ENCODE measurements around the gene MAP2. TPM values are rescaled to one million over a fixed set of nuclear protein-coding genes. Genes with fewer than 3 reads are reported as not detected.

MAP2 gene
- total and polyA plus RNA-seq, 2 experiments from 2014 or later = 2.9 to 4.4 TPM

GRCh38 chr2:209685963-209686362 is 262.1 kb downstream of the MAP2 start (continued):
- TF ChIP-seq ZNF462 (CRISPR knock-in tag; IDR thresholded peaks at IDR 0.05) (no peak), NANOG (IDR thresholded peaks at IDR 0.05; ENCODE audit: borderline replicate concordance) (no peak), STAT1 (IDR thresholded peaks at IDR 0.05; ENCODE audit: unreplicated experiment) (no peak)

- peaks cover 11% of the 10 kb centered on the region; the same call in 1 of the 2 replicates for H3K4me1 ChIP-seq (ENCODE audit: insufficient read depth)
- H3K27me3 ChIP-seq (ENCODE audit: insufficient read depth) = no peaks in the 10 kb centered on the region
- no peaks in the 10 kb centered on the region for H3K79me2 ChIP-seq (replicated peaks; ENCODE audit: insufficient read depth)
- H3K4me3 Mint-ChIP-seq = no peak overlapping the region
- H3K36me3 Mint-ChIP-seq (ENCODE audit: low read depth) = no peaks in the 10 kb centered on the region
- no peaks in the 10 kb centered on the region for H3K36me3 ChIP-seq (ENCODE audit: insufficient read depth)
- no peaks in the 10 kb centered on the region for H3K27me3 Mint-ChIP-seq (ENCODE audit: insufficient read depth, low read depth, poor library complexity)
- H3K4me1 Mint-ChIP-seq = peaks cover 28% of the 10 kb centered on the region
- no peaks in the 10 kb centered on the region for H3F3A ChIP-seq (replicated peaks; ENCODE audit: low read depth)
- no peak overlapping the region for H3K4me3 ChIP-seq
- H2AFZ ChIP-seq = no peak overlapping the region
- ATAC-seq (no peak), DNase-seq (ENCODE audit: low spot score) (no peak)
- H4K20me1 ChIP-seq (replicated peaks; ENCODE audit: insufficient read depth) = no peaks in the 10 kb centered on the region
- no peak overlapping the region for H3K4me2 ChIP-seq
- H3K9me2 ChIP-seq (ENCODE audit: insufficient read depth) = no peaks in the 10 kb centered on the region
- no peak overlapping the region for H3K27ac ChIP-seq (ENCODE audit: low read depth)
- no peak overlapping the region for H3K27ac Mint-ChIP-seq
- no peaks in the 10 kb centered on the region for H3K9me3 Mint-ChIP-seq
- no peak for TF ChIP-seq EZH2phosphoT487 (IDR thresholded peaks at IDR 0.05; ENCODE audit: unreplicated experiment)
- TF ChIP-seq ZNF462 (CRISPR knock-in tag; IDR thresholded peaks at IDR 0.05) = no peak
- TF ChIP-seq POLR2AphosphoS5 (IDR thresholded peaks at IDR 0.05; ENCODE audit: low read depth) = no peak
- no peak for TF ChIP-seq ZNF114 (CRISPR knock-in tag; IDR thresholded peaks at IDR 0.05)
- TF ChIP-seq REST (IDR thresholded peaks at IDR 0.05; ENCODE audit: unreplicated experiment) = no peak
Observed at GRCh38 chr2:209686448-209686847, 262.6 kb downstream of the MAP2 start.

Measured in GM23338 (cell line).